HG03342 (cell line): Measurements from ENCODE around the gene TDRD1.

Experiments used
- ATAC-seq: cut with Tn5 transposase; IDR thresholded peaks from one replicate; pipeline ENCODE4 v1.9.1; 2021; ENCODE audit warnings: mild to moderate bottlenecking, moderate library complexity; ENCODE audit not compliant: unreplicated experiment

The TDRD1 gene

DNA sequence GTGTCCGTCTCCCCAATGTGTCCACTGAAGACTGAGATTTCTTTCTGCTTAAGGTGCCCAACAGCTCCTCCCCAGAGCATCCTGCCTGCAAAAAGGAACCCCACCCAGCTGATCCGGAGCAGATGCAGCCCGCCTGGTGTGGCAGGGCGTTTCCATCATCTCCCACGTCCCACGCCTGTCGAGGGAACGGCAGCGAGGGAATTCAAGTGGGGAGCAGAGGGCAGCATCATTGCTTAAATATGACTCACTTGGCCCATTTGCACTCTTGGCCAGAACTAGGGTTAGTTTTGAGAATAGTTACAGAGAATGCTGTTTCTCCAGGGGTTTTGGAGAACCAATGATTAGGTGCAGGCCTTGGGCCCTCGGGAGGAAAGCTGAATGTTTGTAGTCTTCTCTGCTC lies 80.7 kb downstream of the TDRD1 start:
- no peak for ATAC-seq

DNA sequence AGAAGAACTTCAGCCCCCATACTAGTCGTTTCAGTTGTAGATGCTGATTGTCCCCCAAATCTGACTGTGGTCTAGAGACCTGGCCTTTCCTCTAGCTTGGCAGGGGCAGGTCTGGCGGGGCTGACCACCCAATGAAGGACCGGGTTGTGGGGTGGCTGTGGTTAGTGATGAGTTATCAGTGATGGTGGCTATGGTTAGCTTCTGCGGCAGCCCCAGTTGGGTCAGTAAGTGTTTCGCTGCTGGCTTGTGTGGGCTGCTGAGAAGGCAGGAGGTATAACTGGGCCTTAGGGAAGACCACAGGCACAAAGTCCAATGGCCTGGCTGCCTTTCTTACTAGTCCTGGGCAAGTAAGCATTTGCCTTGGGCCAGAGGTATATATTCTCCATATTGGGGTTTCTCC lies 81.2 kb downstream of the TDRD1 start:
- ATAC-seq: no peak

DNA sequence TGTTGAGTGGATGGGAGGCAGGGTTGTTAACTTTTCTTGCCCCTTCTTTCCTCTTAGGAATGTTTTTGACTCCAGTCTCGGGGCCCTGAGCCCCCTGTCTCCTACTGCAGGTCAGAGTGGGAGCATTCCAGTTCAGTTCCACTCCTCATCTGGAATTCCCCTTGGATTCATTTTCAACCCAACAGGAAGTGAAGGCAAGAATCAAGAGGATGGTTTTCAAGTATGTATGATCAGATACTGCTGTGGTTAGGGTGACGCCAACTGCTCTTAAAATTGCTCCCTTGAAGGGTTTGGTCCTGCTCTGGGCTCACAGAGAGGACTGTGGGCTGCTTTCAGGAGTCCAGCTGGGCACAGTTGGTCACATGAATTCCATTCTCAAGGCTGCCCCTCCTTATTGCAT lies 81.9 kb downstream of the TDRD1 start:
- no peak for ATAC-seq

DNA sequence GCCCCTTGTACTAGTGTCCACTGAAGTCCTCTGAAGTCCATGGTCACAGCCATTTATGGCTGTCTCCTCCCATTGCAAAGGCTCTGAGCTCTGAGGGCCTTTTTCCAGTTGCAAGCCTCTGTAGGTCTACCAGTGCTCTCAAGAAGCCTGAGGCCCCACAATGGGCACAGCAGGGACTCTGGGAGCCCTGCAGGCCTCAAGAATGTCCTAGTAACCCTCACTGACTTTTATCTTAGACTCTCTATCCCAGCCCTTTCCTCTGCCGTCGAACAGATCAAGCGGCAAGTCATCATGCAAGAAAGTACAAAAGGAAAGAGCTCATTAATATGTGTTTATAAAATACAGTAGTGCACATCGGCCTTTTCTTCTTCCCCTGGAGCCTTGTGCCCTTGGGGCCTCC lies 83.3 kb downstream of the TDRD1 start:
- ATAC-seq: no peak

DNA sequence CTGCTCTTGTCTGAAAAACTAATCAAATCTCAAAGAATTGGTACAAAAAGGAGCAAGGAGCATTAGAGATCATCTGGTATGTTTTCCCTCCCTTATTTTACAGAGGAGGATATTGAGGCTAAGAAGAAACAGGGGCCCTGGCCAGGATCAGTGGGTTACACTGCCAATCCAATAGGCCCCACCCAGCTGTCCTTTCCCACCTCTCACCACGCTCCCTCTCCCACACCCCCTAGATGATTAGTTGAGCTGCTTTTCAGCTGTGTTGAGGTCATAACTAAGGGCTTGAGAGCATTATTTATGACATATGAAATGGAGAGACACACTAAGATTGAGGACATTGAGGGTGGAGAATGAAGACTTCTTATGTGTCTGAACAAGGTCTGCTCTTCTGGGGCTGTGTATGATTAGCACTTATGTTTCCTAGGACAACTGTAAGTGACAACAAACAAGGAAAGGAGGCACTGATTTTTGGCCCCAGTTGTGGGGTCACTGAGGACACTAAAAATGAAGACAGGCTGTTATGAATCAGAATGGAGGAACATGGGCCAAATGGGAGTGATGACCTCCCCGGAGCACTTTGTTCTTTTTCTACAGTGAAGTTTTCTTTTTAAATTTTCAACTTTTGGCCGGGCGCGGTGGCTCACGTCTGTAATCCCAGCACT lies 86.4 kb downstream of the TDRD1 start:
- ATAC-seq: no peak

DNA sequence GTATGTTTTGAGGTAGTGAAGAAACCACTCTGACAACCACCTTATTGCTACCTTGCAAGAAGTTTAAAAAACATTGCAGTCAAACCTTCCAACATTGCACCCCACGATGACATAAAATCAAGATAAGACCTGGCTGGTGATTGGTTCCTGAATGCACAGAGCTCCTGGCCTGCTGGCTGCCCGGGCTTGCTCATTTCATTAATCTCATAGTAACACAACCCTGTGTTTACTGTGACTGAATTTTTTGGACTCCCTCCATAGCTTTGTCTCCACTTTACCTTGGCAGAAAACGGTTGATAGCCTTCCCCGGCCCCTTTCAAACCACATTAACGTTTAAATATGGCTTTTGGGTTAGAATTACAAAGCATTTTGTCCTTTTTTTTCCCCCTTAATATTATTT lies 87.4 kb downstream of the TDRD1 start:
- ATAC-seq: no peak

DNA sequence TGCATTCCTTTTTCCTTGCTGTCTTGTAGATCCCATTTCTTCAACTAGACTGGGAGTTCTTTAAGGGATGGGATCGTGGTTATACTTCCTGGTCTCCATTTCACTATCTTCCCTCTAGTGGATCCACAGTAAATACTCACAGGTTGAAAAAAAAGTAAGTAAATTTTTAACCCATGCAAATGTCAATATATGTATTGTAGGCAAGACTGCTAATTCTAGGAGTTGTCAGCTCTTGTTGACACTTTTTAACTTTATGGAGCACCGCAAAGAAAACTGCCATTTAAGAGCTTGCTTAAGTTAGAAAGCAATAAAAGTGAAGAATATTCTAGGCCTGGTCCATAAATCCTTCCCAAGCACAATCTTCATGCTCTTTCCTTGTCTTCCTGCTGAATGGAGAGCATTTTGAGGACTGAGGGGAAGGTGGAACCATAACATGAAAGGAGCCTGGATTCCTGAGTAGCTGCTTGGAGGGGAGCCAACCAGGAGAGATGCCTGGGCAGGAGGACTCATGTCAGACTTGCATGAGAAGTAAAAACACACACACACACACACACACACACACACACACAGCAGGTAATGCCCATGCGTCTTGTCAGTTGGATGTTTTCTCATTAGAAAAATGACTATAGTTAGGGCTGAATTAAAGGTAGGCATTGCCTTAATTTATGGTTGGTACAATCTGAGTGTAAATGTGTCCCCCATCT lies 92.1 kb downstream of the TDRD1 start:
- ATAC-seq: no peak

DNA sequence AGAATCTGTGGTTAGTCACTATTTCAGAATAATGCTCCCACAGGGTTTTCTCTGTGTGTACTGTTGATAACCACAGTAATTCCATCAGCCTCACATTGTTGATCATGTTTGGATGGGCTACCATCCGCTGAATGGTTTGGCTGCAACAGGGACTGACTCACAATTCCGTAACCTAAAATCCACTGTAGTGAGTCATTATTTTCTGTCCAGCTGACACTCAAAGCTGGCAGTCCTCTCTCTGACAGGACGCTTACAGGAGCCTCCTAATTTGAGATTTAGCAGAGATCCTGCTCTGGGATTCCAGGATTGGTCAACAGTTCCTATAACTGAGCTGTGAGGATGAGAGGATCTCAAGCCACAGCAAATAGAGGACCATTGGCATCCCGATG lies 92.6 kb downstream of the TDRD1 start:
- no peak for ATAC-seq

DNA sequence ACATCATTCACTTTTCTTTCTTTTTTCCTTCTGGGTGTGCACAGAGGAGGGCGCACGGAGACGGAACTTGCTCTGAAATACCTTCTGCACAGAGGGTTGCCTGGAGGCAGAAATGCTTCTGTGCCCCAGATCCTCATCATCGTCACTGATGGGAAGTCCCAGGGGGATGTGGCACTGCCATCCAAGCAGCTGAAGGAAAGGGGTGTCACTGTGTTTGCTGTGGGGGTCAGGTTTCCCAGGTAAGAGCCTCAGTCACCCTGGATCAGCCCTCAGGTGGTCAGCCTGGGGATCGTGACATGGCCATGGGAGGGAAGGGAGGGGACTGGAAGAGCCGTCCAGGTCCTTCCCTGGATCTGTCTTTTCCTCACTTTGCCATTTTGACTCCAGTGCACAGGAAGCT lies 93.5 kb downstream of the TDRD1 start:
- no peak for ATAC-seq

DNA sequence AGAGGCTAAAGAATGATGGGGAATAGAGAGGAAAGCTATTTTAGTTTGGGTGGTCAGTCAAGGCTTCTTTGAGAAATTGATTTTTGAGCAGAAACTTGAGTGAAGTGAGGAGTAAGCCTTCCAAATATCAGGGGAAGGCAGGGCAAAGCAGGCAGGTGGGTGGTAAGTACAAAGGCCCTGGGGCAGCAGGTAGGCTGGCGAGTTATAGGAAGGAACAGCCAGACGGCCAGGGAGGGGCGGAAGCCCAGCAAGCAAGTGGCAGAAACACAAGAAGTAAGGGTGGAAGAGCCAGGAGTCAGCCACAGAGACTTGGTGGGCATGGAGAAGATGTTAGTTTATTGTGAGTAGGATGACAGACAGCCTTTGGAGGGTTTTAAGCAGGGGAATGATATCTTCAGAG lies 94.8 kb downstream of the TDRD1 start:
- ATAC-seq: no peak

DNA sequence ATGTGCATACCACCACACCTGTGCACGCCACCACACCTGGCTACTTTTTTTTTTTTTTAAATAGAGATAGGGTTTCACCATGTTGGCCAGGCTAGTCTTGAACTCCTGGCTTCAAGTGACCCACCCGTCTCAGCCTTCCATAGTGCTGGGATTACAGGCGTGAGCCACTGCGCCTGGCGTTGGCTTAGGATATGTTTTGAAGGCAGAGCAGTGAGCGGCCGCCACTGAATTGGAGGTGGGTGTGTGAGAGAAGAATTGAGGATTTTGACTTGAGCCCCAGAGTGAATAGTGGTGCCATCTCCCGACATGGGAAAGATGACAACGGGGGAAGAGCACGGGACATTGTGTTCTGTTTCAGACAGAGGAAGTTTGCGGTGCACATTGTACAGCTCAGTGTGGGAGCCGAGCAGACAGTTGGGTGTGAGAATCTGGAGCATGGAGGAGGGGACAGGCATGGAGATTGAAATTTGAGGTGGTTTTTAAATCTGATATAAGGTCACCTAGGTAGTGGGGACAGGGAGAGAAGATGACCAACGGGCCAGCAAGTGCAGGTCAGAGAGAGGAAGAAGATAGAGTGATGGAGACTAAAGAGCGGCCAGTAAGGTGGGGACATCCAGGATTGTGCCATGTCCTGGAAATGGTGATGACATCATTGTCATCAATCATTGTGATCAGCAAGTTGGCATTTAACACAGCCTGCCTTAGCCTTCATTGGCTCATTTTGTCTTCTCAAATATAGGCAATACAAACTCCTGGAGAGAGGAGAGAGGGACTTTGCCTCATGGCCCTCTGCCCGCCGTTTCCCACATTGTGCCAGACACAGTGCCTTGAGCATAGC lies 95.7 kb downstream of the TDRD1 start:
- no peak for ATAC-seq

DNA sequence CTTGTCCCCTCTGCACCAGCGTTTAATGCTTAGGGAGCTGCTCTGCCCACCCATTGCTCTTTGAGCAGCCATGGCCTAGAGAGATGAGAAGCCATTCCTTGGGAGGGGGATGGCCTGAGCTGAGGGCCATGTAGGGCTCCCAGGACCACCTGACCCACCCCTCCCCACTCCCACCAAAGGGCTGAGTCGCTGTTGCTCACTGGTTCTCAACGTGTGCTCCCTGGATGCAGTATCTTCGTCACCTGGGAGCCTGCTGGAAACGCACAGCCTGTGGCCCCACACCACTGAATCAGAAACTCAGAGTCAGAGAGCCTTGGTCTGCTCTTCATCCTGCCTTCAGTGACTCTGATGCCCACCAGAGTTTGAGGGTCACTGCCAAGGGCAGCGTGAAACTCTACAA lies 96.9 kb downstream of the TDRD1 start:
- ATAC-seq: no peak

DNA sequence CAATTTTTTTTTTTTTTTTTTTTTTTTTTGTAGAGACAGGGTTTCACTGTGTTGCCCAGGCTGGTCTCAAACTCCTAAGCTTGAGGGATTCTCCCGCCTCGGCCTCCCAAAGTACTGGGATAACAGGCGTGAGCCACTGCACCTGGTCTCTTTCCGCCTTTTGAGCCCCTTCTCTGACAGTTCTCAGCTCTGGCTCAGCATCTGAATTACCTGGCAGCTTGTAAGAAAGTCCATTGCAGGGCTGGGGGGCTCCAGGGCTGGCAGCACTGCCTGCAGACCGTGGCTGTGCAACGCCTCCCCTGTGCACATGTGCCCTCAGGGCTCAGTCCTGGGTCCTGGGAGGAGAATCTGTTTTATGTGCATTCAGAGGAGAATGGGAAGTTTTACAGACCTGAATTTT lies 97.5 kb downstream of the TDRD1 start:
- no peak for ATAC-seq

DNA sequence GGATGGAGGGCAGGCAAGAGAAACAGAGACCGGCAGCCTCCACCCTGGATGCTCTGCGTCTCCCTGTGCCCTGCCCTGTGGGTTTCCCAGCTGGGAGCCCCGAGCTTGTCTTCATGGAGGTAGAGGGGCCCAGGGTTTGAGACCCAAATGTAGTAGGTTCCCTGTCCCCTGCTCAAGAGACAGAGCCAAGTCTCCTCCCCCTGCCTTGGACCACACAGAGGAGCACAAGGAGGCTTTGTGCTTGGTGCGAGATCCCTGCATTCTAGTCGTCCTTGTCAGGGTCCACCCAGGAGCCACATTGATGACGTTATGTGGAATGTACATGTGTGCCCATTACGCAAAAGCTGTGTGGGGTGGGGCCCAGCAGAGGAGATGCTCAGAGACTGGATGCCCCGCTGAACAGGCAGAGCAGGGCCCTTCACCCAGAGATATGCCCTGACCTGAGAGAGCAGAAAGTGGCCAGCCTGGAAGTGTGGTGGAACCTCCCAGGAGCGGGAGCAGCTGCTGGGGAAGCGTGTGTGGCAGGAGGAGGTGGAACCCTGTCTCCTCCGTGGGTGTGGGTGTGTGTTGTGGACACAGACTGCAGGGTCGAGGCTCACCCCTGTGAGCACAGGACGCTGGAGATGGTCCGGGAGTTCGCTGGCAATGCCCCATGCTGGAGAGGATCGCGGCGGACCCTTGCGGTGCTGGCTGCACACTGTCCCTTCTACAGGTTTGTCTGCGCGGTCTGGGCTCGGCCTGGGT lies 99.2 kb downstream of the TDRD1 start:
- ATAC-seq: no peak

DNA sequence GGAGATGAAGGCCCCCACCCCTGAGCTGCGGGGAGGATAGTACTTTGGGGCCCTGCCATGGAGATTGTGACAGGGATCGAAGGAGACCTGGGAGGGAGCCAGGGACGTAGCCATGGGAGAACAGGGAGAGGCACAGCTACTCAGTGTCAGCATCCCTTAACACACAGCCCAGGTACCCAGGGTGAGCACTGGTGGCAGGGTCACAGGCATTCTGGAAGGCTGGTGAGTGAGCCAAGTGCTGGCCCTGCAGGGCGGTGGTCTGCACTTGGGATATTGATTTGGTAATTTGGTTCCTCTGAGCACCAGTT lies 99.7 kb downstream of the TDRD1 start:
- no peak for ATAC-seq

DNA sequence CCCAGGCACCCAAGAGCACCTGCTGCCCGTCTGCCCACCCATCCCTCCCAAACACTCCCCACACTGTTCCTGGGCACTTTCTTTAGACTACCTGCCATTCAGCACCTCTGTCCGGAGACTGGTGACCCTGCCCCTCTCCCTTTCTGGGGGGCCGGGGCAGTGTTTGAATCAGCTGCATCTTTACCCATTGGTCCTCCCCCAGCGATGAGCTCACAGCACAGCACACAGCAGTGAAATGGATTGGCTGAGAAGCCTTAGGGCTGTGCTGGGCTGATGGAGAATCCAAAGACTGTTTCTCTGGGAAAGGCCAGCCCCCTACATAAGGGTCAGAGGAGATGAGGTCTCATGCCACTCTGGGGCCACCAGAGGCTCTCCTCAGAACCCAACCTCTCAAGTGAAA lies 100.1 kb downstream of the TDRD1 start:
- no peak for ATAC-seq

DNA sequence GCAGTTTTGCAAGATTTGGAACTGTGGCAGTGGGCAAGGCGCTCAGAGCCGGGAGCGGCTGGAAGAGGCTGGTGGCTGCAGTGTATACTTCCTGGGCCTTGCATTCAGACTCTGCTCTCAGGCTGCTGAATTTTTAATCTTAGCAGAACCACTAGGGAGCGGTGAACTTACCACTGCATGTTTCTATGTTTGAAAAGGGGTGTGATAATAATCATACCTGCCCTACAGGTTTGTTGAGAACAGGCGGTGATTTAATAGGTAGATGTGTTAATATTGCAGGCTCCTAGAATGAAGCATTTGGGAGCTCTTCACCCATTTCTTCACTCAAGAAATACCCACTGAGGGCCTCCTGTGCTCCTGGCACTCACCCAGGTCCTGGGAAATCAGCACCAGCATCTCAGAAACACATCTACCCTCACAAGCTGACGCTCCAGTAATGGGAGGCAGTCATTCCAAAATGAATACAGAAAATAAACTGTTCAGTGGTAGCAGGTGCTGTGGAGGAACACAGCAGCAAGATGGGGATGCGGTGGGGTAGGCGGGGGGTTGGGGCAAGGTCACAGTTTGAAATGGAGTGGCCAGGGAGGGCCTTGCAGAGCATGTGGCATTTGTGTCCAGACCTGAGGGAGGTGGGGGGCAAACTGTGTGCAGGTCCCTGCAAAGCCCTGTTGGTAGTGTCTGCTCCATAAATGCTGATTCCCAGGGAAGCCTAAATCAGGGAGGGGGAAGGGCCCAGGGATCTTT lies 100.9 kb downstream of the TDRD1 start:
- no peak for ATAC-seq

DNA sequence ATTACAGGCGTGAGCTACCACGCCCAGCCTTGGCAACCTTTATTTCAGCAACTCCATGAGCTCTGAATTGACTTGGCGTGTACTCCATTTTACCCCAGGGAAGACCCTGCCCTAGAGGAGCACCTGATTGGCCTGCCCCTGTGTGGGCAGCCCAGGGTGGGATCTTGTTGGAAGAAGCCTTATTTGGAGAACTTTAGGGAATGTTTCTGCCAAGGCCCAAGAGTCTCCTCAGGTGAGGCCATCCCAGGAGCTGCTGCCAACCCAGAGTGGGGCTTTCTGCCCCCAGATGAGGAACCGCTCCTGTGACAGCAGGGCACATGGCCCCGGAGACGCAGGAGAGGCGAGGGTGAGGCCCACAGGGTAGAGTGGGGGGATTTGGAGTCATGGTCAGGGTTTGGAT lies 101.9 kb downstream of the TDRD1 start:
- ATAC-seq: no peak

DNA sequence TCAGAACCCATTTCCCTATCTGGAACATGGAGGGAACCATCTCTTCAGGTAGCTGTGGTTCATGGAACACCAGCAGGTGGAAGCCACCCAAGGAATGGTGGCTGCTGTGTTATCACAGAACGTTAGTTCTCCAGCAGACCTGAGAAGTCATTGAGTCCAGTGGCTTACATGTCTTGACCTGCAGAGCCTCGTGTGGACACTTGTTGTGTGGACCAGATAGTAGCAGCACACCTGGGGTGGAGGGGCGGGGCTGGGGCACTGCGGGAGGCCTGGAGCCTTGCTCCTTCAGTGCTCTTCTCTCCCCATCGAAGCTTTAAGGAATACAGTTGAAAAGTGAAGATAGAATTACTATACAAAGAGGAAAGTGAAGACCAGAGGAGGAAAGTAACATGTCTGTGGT lies 102.3 kb downstream of the TDRD1 start:
- ATAC-seq: no peak
